GM12878 (cell line): ENCODE measurements around the gene DTNBP1.

Experiments
- BACH1 ChIP-seq: fragments of 450-650 bp; IDR thresholded peaks from 2 replicates; pipeline ENCODE4 v1.6.1; 2017; ENCODE audit warnings: mild to moderate bottlenecking, borderline replicate concordance
- CREB1 ChIP-seq: IDR thresholded peaks from 2 replicates; pipeline ENCODE4 v1.6.1; 2012; ENCODE audit warnings: low read depth, mild to moderate bottlenecking, inconsistent platforms
- JUND ChIP-seq: IDR thresholded peaks from 2 replicates; pipeline ENCODE4 v1.6.1; 2012; ENCODE audit warnings: low read depth, mild to moderate bottlenecking, low read length, improper control_type of control experiment, moderate library complexity
- TF ChIP-seq, protein P1 (sequence below): IDR thresholded peaks from 2 replicates; pipeline ENCODE4 v1.6.1; 2012; ENCODE audit warnings: mild to moderate bottlenecking, low read depth, low read length
- TF ChIP-seq, protein P2 (sequence below), 3 experiments: IDR thresholded peaks in 2 of 3; conservative IDR thresholded peaks in 1 of 3; 2 replicates each; pipeline ENCODE4 v1.5.1; 2011; ENCODE audit warnings: low read depth in 3 of 3, low read length in 3 of 3, mild to moderate bottlenecking in 3 of 3, control low read depth in 2 of 3, moderate library complexity in 2 of 3, inconsistent platforms in 1 of 3, mixed read lengths in 1 of 3; ENCODE audit not compliant: control insufficient read depth in 2 of 3, insufficient read depth in 1 of 3; ENCODE audit errors: extremely low read depth in 1 of 3
- TF ChIP-seq, protein P3 (sequence below): IDR thresholded peaks from 2 replicates; pipeline ENCODE4 v1.6.1; 2012; ENCODE audit warnings: low read depth, low read length, improper control_type of control experiment

DNA sequence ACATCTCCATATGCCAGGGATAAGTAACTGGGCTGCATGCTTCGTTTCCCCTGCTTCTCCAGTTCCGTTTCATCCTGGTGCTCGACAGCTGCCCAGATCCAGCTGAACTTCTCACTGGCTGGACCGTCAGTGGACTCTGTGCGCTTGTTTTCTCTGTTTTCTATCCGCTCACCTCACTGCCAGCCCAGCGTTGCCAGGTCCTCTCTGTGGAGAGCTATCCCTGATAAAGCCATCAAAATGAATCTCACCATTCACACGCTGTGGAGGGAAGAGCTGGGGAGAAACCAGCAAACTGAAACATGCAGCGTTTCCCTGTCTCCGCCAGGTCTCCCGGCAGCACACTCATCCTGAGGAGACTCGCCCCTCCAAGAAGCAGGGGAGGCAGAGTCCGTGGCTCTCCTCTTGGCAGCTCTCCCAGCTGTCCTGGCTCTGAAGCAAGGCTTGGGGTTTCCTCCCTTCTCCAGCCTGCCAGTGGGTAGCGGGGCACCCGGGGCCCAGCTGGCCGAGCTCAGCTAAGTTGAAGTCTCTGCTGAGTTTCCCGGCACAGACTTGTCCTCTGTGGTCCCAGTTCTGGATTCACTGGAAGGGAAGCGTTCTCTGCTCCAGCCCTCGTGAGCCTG lies 160.9 kb downstream of the DTNBP1 start:
- TF ChIP-seq JUND (no peak), BACH1 (no peak), CREB1 (no peak)
- TF ChIP-seq, protein P1, sequence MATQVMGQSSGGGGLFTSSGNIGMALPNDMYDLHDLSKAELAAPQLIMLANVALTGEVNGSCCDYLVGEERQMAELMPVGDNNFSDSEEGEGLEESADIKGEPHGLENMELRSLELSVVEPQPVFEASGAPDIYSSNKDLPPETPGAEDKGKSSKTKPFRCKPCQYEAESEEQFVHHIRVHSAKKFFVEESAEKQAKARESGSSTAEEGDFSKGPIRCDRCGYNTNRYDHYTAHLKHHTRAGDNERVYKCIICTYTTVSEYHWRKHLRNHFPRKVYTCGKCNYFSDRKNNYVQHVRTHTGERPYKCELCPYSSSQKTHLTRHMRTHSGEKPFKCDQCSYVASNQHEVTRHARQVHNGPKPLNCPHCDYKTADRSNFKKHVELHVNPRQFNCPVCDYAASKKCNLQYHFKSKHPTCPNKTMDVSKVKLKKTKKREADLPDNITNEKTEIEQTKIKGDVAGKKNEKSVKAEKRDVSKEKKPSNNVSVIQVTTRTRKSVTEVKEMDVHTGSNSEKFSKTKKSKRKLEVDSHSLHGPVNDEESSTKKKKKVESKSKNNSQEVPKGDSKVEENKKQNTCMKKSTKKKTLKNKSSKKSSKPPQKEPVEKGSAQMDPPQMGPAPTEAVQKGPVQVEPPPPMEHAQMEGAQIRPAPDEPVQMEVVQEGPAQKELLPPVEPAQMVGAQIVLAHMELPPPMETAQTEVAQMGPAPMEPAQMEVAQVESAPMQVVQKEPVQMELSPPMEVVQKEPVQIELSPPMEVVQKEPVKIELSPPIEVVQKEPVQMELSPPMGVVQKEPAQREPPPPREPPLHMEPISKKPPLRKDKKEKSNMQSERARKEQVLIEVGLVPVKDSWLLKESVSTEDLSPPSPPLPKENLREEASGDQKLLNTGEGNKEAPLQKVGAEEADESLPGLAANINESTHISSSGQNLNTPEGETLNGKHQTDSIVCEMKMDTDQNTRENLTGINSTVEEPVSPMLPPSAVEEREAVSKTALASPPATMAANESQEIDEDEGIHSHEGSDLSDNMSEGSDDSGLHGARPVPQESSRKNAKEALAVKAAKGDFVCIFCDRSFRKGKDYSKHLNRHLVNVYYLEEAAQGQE, result no peak
- TF ChIP-seq, protein P2, sequence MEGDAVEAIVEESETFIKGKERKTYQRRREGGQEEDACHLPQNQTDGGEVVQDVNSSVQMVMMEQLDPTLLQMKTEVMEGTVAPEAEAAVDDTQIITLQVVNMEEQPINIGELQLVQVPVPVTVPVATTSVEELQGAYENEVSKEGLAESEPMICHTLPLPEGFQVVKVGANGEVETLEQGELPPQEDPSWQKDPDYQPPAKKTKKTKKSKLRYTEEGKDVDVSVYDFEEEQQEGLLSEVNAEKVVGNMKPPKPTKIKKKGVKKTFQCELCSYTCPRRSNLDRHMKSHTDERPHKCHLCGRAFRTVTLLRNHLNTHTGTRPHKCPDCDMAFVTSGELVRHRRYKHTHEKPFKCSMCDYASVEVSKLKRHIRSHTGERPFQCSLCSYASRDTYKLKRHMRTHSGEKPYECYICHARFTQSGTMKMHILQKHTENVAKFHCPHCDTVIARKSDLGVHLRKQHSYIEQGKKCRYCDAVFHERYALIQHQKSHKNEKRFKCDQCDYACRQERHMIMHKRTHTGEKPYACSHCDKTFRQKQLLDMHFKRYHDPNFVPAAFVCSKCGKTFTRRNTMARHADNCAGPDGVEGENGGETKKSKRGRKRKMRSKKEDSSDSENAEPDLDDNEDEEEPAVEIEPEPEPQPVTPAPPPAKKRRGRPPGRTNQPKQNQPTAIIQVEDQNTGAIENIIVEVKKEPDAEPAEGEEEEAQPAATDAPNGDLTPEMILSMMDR (IDR thresholded peaks at IDR 0.05 in 2 of 3, conservative IDR thresholded peaks at IDR 0.05 in 1 of 3; ENCODE audit: control insufficient read depth in 2 of 3, extremely low read depth in 1 of 3, insufficient read depth in 1 of 3, low read depth in 3 of 3, low read length in 3 of 3), result no peak
- TF ChIP-seq, protein P3, sequence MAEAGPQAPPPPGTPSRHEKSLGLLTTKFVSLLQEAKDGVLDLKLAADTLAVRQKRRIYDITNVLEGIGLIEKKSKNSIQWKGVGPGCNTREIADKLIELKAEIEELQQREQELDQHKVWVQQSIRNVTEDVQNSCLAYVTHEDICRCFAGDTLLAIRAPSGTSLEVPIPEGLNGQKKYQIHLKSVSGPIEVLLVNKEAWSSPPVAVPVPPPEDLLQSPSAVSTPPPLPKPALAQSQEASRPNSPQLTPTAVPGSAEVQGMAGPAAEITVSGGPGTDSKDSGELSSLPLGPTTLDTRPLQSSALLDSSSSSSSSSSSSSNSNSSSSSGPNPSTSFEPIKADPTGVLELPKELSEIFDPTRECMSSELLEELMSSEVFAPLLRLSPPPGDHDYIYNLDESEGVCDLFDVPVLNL, result no peak
